A549 (cell line): Measurements from ENCODE around the gene EXOC4.

Source experiments
- HOXA7 ChIP-seq: fragments of 250-450 bp; sonication (Bioruptor Pico); IDR thresholded peaks from 2 replicates; pipeline ENCODE4 v1.5.0; 2020; ENCODE audit warnings: mild to moderate bottlenecking, moderate library complexity
- PBX3 ChIP-seq: IDR thresholded peaks from 2 replicates; pipeline ENCODE4 v1.6.1; 2012
- SMC3 ChIP-seq: fragments of >200 bp; sonication (Bioruptor Twin); formaldehyde crosslinking; IDR thresholded peaks from 3 replicates; pipeline ENCODE4 v1.6.1; 2018; ENCODE audit warnings: inconsistent platforms

- no peak for TF ChIP-seq HOXA7 (CRISPR knock-in tag)
- no peak for TF ChIP-seq SMC3
- no peak for TF ChIP-seq PBX3
Measured at GRCh38 chr7:133233142-133233541, 19.7 kb upstream of the EXOC4 start.
